OCI-LY3 (cell line): Measurements from ENCODE around the gene AAMDC.

Experiments
- CTCF ChIP-seq: fragments of 200-600, 300-600 bp; sonication (generic); IDR thresholded peaks from 2 replicates; pipeline ENCODE4 v1.5.1; 2014; ENCODE audit warnings: antibody characterized with exemption, low read length, low read depth
- EZH2phosphoT487 ChIP-seq: fragments of 200-600 bp; shearing (Covaris generic); IDR thresholded peaks from 2 replicates; pipeline ENCODE4 v1.6.1; 2018; ENCODE audit warnings: antibody characterized with exemption, mixed run types, low read depth

GRCh38 chr11:77814848-77815247 lies 6.1 kb upstream of the AAMDC start:
- TF ChIP-seq EZH2phosphoT487 (no peak), CTCF (no peak)
